ENCODE data around the gene GCHFR.
A peak's percentile ranks its signal among the peaks of the same experiment; 100 is the strongest.

Gene GCHFR

GRCh38 chr15:40803076-40803475, 39.2 kb downstream of the GCHFR start:
- H3K4me3 ChIP-seq: no peak overlapping the region
- no peak for DNase-seq (ENCODE audit: low spot score)
- TF ChIP-seq, protein P1, sequence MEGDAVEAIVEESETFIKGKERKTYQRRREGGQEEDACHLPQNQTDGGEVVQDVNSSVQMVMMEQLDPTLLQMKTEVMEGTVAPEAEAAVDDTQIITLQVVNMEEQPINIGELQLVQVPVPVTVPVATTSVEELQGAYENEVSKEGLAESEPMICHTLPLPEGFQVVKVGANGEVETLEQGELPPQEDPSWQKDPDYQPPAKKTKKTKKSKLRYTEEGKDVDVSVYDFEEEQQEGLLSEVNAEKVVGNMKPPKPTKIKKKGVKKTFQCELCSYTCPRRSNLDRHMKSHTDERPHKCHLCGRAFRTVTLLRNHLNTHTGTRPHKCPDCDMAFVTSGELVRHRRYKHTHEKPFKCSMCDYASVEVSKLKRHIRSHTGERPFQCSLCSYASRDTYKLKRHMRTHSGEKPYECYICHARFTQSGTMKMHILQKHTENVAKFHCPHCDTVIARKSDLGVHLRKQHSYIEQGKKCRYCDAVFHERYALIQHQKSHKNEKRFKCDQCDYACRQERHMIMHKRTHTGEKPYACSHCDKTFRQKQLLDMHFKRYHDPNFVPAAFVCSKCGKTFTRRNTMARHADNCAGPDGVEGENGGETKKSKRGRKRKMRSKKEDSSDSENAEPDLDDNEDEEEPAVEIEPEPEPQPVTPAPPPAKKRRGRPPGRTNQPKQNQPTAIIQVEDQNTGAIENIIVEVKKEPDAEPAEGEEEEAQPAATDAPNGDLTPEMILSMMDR (IDR thresholded peaks at IDR 0.05): no peak
- H3K27ac ChIP-seq: no peak overlapping the region

DNA sequence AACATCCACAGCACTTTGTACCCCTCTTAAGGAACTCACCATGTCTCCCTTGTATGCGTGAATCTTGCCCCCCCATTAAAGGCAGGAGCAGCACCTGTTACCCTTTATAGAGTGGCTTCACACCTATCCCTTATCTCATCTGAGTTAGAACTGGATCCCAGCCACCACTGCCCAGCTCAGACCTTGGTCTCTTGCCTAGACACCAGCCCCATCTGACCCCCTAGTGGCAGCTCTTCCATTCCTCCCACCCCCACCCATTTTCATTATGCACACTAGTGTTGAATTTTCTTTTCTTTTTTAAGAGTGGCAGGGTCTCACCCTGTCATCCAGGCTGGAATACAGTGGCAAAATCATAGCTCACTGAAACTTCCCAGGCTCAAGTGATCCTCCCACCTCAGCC, 39.8 kb downstream of the GCHFR start:
- no peak overlapping the region for H3K27ac ChIP-seq
- no peak overlapping the region for H3K4me3 ChIP-seq
- TF ChIP-seq, protein P1 (IDR thresholded peaks at IDR 0.05): no peak
- DNase-seq (ENCODE audit: low spot score): no peak

DNA sequence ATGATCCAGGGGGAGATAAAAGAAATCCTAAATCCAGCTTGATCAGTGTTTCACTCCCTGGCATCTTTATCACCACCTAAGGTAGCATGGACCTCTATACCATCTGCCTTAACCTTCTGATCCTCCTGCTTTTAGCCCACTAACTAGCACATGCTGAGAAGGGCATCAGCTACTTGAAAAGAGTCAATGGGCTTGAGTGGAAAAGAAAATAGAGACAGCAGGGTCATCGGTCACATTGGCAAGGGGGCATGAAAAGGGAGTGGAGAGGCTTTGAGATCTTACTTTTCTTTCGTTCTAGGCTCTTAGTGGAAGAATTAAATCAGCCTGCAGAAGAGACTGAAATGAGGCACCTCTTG, 42.8 kb downstream of the GCHFR start:
- H3K27ac ChIP-seq: peak overlapping the region; percentile 81 to 94
- DNase-seq (ENCODE audit: low spot score): no peak
- peak overlapping the region; percentile 84 for H3K4me3 ChIP-seq
- TF ChIP-seq, protein P1 (IDR thresholded peaks at IDR 0.05): no peak

- TF ChIP-seq, protein P1 (IDR thresholded peaks at IDR 0.05): no peak
- DNase-seq (ENCODE audit: low spot score): peak; percentile 96
- H3K27ac ChIP-seq: peak within 1 kb of the TSS; percentile 81 to 94
- peak within 1 kb of the TSS; percentile 84 for H3K4me3 ChIP-seq
Observed at GRCh38 chr15:40807028-40807887, 43.4 kb downstream of the GCHFR start, which contains the start of the genes DNAJC17 and ZFYVE19. DNAJC17 (minus strand) TSS chr15:40807473; CDS start chr15:40807446, 27 bp downstream. ZFYVE19 (plus strand) TSS chr15:40807089; CDS start chr15:40807590, 501 bp downstream.

- TF ChIP-seq, protein P1 (IDR thresholded peaks at IDR 0.05): no peak
- H3K4me3 ChIP-seq: peak overlapping the region; percentile 84
- DNase-seq (ENCODE audit: low spot score): no peak
- H3K27ac ChIP-seq: peak overlapping the region; percentile 81 to 94
Observed at GRCh38 chr15:40807888-40808461, 44.1 kb downstream of the GCHFR start.

- Histone ChIP-seq H3K27ac (no peak overlapping the region), H3K4me3 (no peak overlapping the region)
- TF ChIP-seq, protein P1 (IDR thresholded peaks at IDR 0.05): no peak
- DNase-seq (ENCODE audit: low spot score): no peak
Observed at GRCh38 chr15:40808861-40809450, 45.1 kb downstream of the GCHFR start.

Data from coronary artery (tissue), 2 donors.